NT2/D1 (cell line): ENCODE results near the gene UBE2L3.

Experiments used
- SUZ12 ChIP-seq: IDR thresholded peaks from 2 replicates; pipeline ENCODE4 v1.6.1; 2011; ENCODE audit not compliant: insufficient read length, insufficient read depth; ENCODE audit errors: extremely low read depth
- YY1 ChIP-seq: IDR thresholded peaks from 2 replicates; pipeline ENCODE4 v1.6.1; 2011; ENCODE audit not compliant: insufficient read length, insufficient read depth
- ZNF274 ChIP-seq: IDR thresholded peaks from 2 replicates; pipeline ENCODE4 v1.6.1; 2011; ENCODE audit warnings: mild to moderate bottlenecking, low read depth, low read length

- TF ChIP-seq ZNF274 (no peak), YY1 (no peak), SUZ12 (no peak)
Measured at GRCh38 chr22:21615731-21616130, 48.2 kb downstream of the UBE2L3 start.
